Panc1 (cell line): ENCODE data around the gene SDC3. TPM values are rescaled to one million over a fixed set of nuclear protein-coding genes. Genes with fewer than 3 reads are reported as not detected.

Source experiments
- ATAC-seq: fragments of 200-7000 bp; cut with Tn5 transposase; 2 replicates; pipeline ENCODE4 v1.9.1; 2020; ENCODE audit warnings: mild to moderate bottlenecking, moderate library complexity
- BruUV-seq: library from RNA; stranded (reverse); fragments of 400-500 nt; replicated peaks from 2 replicates; lab custom pipeline; 2021; lab: Mats Ljungman, UMichigan
- CTCF ChIA-PET: fragments of 300-600 bp; sonication (Branson Sonifier 250); formaldehyde crosslinking; loops from one replicate; lab custom pipeline; 2022; ENCODE audit warnings: antibody characterized with exemption; lab: Charles Lee
- POLR2A ChIA-PET: fragments of 300-600 bp; sonication (Branson Sonifier 250); formaldehyde crosslinking; loops from one replicate; lab custom pipeline; 2022; ENCODE audit warnings: antibody characterized with exemption; lab: Charles Lee
- DNase-seq: peaks from one replicate; pipeline ENCODE4 v3.0.0-alpha.2; 2010; ENCODE audit warnings: low read depth, low spot score
- H3K27ac ChIP-seq: 2 replicates; pipeline ENCODE4 v1.5.1; 2011; ENCODE audit warnings: mild to moderate bottlenecking, low read length, inconsistent platforms
- H3K27me3 ChIP-seq: fragments of 200-500 bp; sonication (Bioruptor generic); 2 replicates; pipeline ENCODE4 v1.6.0; 2014; ENCODE audit warnings: low read length, inconsistent platforms; ENCODE audit not compliant: control insufficient read depth, insufficient read depth
- H3K36me3 ChIP-seq: fragments of 200-500 bp; sonication (Bioruptor generic); 2 replicates; pipeline ENCODE4 v1.5.1; 2014; ENCODE audit warnings: inconsistent platforms, mild to moderate bottlenecking, low read length, moderate library complexity; ENCODE audit not compliant: control insufficient read depth, insufficient read depth
- H3K4me1 ChIP-seq: 2 replicates; pipeline ENCODE4 v1.5.1; 2011; ENCODE audit warnings: inconsistent platforms, mild to moderate bottlenecking, low read length, moderate library complexity; ENCODE audit not compliant: control insufficient read depth, insufficient read depth
- H3K4me3 ChIP-seq, 2 experiments: 2 replicates each; pipeline ENCODE4 v1.5.1; 2011 to 2012; ENCODE audit warnings: low read depth in 2 of 2, low read length in 2 of 2, mild to moderate bottlenecking in 2 of 2, inconsistent platforms in 1 of 2, moderate library complexity in 1 of 2
- H3K9me3 ChIP-seq: fragments of 200-500 bp; sonication (Bioruptor generic); 2 replicates; pipeline ENCODE4 v1.5.1; 2014; ENCODE audit warnings: low read depth, mild to moderate bottlenecking, inconsistent platforms, low read length, moderate library complexity; ENCODE audit not compliant: control insufficient read depth, insufficient read depth
- CTCF ChIP-seq: fragments of 450-650 bp; IDR thresholded peaks from 2 replicates; pipeline ENCODE4 v1.5.1; 2017; ENCODE audit warnings: mild to moderate bottlenecking
- POLR2AphosphoS5 ChIP-seq: IDR thresholded peaks from 2 replicates; pipeline ENCODE4 v1.6.1; 2012; ENCODE audit warnings: mild to moderate bottlenecking, low read depth, low read length, moderate library complexity
- REST ChIP-seq, 2 experiments: IDR thresholded peaks; 2 replicates each; pipeline ENCODE4 v1.6.1; 2011 to 2012; ENCODE audit warnings: low read depth in 2 of 2, control low read depth in 1 of 2, low read length in 1 of 2, mild to moderate bottlenecking in 1 of 2, moderate library complexity in 1 of 2; ENCODE audit not compliant: insufficient read depth in 1 of 2
- SIN3A ChIP-seq: IDR thresholded peaks from 2 replicates; pipeline ENCODE4 v1.6.1; 2012; ENCODE audit warnings: low read depth, mild to moderate bottlenecking, low read length, moderate library complexity, borderline replicate concordance; ENCODE audit not compliant: insufficient read depth
- TCF7L2 ChIP-seq: IDR thresholded peaks from 2 replicates; pipeline ENCODE4 v1.6.1; 2011; ENCODE audit warnings: mild to moderate bottlenecking, low read depth, low read length, inconsistent platforms
- in situ Hi-C: cut with HindIII; loops from 2 replicates; pipeline ENCODE4 v1.10.0; 2016; ENCODE audit warnings: low sequenced_read_pairs, low pct_unique_long_range_greater_than_20kb
- intact Hi-C: fragments of 100-400 bp; cut with micrococcal nuclease; formaldehyde crosslinking; loops from one replicate; pipeline ENCODE4 v1.10.0; 2022; ENCODE audit not compliant: unreplicated experiment
- total RNA-seq: library from RNA; stranded (reverse); gene quantifications from one replicate; pipeline ENCODE4 v1.2.1, GENCODE V29; 2021; ENCODE audit not compliant: unreplicated experiment

The SDC3 gene
- total RNA-seq, 1 experiment from 2014 or later = 36.1 TPM

DNA sequence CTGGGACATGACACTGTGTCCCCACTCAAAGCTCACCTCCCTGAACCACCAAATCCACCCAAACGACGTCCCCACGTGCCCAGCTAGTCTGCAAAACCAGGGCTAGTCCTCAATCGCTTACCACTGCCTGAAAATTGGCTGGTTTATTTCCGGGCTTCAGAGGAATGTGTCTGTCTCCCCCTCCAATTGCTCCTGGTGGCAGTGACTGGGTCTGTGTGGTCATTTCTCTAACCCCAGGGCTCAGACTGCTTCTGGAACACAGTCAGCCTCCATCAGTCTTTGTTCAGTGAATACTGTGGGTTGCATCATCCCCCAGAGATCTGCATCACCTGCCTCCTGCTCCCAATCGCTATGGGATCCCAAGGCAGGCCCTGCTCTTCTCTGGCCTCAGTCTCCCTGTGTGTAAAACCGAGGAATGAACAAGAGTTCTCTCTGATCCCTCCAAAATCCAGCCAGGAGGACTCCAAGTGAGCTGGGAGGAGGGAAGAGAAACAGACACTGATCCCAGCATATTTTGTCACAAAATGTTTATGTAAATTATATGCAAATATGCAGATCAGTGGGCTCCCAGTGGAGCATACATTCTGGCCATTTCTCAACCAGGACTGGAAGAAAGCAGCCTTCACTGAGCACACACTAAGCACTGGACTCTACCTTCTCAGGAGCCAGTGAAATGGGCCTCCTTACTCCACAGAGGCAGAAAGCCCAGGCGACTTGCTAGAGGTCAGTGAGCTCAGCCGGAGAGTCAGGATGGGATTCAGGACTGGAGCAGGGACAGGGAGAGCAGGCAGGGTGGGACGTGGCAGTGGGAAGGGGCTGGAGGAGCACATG is 20.9 kb downstream of the SDC3 start:
- no TSS peak for BruUV-seq
- H3K27ac ChIP-seq = peak overlapping the region; percentile 48; the same call in 1 of the 2 replicates

More for the DNA sequence above, 20.9 kb downstream of the SDC3 start:
- no peak for DNase-seq
- intact Hi-C loops (no loop called here), in situ Hi-C loops (no loop called here)
- H3K36me3 ChIP-seq = no peaks in the 10 kb centered on the region
- ChIA-PET CTCF (interaction anchor here (0.6 kb wide), 1 partner anchor 928 kb away, joined by 4 read pairs; the partner anchor contains the start of gene SPOCD1), POLR2A (interaction anchor here (0.6 kb wide), 1 partner anchor 1222 kb away, joined by 5 read pairs; no protein-coding TSS in a partner anchor)
- peaks cover 6% of the 10 kb centered on the region for H3K4me1 ChIP-seq
- H3K27me3 ChIP-seq = no peaks in the 10 kb centered on the region
- no peak overlapping the region for H3K4me3 ChIP-seq
- TF ChIP-seq SIN3A = no peak
- TF ChIP-seq CTCF = no peak
- TF ChIP-seq POLR2AphosphoS5 = no peak
- no peak for TF ChIP-seq TCF7L2
- TF ChIP-seq REST (IDR thresholded peaks at IDR 0.05; ENCODE audit: insufficient read depth in 1 of 2, low read depth in 2 of 2, low read length in 1 of 2) = no peak
- ATAC-seq = peak; percentile 13; the same call in 1 of the 2 replicates
- H3K9me3 ChIP-seq = no peaks in the 10 kb centered on the region
